IPS-15b (cell line): ENCODE measurements around the gene LCNL1.

Source experiments
- H3K27me3 ChIP-seq: one replicate; pipeline ENCODE4 v1.6.1; 2013; ENCODE audit warnings: low read length; ENCODE audit not compliant: control insufficient read depth, insufficient read depth
- H3K36me3 ChIP-seq: one replicate; pipeline ENCODE4 v1.6.1; 2013; ENCODE audit warnings: low read length; ENCODE audit not compliant: control insufficient read depth, insufficient read depth
- H3K4me1 ChIP-seq: one replicate; pipeline ENCODE4 v1.6.1; 2013; ENCODE audit warnings: mild to moderate bottlenecking, low read length; ENCODE audit not compliant: control insufficient read depth, insufficient read depth
- H3K4me3 ChIP-seq: one replicate; pipeline ENCODE4 v1.5.1; 2013; ENCODE audit warnings: low read depth, low read length
- H3K9ac ChIP-seq: one replicate; pipeline ENCODE4 v1.6.1; 2013; ENCODE audit warnings: low read depth, mild to moderate bottlenecking, low read length
- H3K9me3 ChIP-seq: one replicate; pipeline ENCODE4 v1.6.1; 2013; ENCODE audit warnings: mild to moderate bottlenecking, low read length; ENCODE audit not compliant: control insufficient read depth, insufficient read depth

Gene LCNL1

GRCh38 chr9:137015976-137016375 is 33.2 kb downstream of the LCNL1 start:
- no peaks in the 10 kb centered on the region for H3K4me1 ChIP-seq
- no peak overlapping the region for H3K4me3 ChIP-seq
- no peaks in the 10 kb centered on the region for H3K9me3 ChIP-seq
- H3K27me3 ChIP-seq = no peaks in the 10 kb centered on the region
- no peak overlapping the region for H3K9ac ChIP-seq
- peaks cover 3% of the 10 kb centered on the region for H3K36me3 ChIP-seq

GRCh38 chr9:137016436-137016835 is 33.6 kb downstream of the LCNL1 start:
- no peak overlapping the region for H3K9ac ChIP-seq
- no peak overlapping the region for H3K4me3 ChIP-seq
- no peaks in the 10 kb centered on the region for H3K27me3 ChIP-seq
- no peaks in the 10 kb centered on the region for H3K4me1 ChIP-seq
- H3K9me3 ChIP-seq = no peaks in the 10 kb centered on the region
- peaks cover 3% of the 10 kb centered on the region for H3K36me3 ChIP-seq

- Histone ChIP-seq H3K9me3 (no peaks in the 10 kb centered on the region), H3K9ac (no peak overlapping the region), H3K4me3 (no peak overlapping the region), H3K27me3 (no peaks in the 10 kb centered on the region), H3K4me1 (no peaks in the 10 kb centered on the region), H3K36me3 (no peaks in the 10 kb centered on the region)
These were observed 34.3 kb downstream of the LCNL1 start for GRCh38 chr9:137017071-137017470.

- no peaks in the 10 kb centered on the region for H3K9me3 ChIP-seq
These were observed 35.2 kb downstream of the LCNL1 start for GRCh38 chr9:137017791-137018497.

GRCh38 chr9:137018761-137019559 is 36.2 kb downstream of the LCNL1 start:
- no peaks in the 10 kb centered on the region for H3K27me3 ChIP-seq
- no peaks in the 10 kb centered on the region for H3K9me3 ChIP-seq
- H3K4me1 ChIP-seq = no peaks in the 10 kb centered on the region
- H3K4me3 ChIP-seq = no peak overlapping the region
- H3K9ac ChIP-seq = no peak overlapping the region
- no peaks in the 10 kb centered on the region for H3K36me3 ChIP-seq

More at GRCh38 chr9:137017791-137018497, 35.2 kb downstream of the LCNL1 start:
- H3K4me3 ChIP-seq = no peak overlapping the region
- H3K27me3 ChIP-seq = no peaks in the 10 kb centered on the region
- H3K9ac ChIP-seq = no peak overlapping the region
- no peaks in the 10 kb centered on the region for H3K36me3 ChIP-seq
- H3K4me1 ChIP-seq = no peaks in the 10 kb centered on the region

- Histone ChIP-seq H3K9me3 (no peaks in the 10 kb centered on the region), H3K4me1 (no peaks in the 10 kb centered on the region), H3K4me3 (no peak overlapping the region), H3K27me3 (no peaks in the 10 kb centered on the region), H3K9ac (no peak overlapping the region), H3K36me3 (no peaks in the 10 kb centered on the region)
These were observed 37.3 kb downstream of the LCNL1 start for GRCh38 chr9:137019891-137020683.

- H3K4me1 ChIP-seq = no peaks in the 10 kb centered on the region
- no peaks in the 10 kb centered on the region for H3K36me3 ChIP-seq
- H3K27me3 ChIP-seq = peaks cover 1% of the 10 kb centered on the region
- H3K9me3 ChIP-seq = no peaks in the 10 kb centered on the region
- H3K4me3 ChIP-seq = no peak overlapping the region
- H3K9ac ChIP-seq = no peak overlapping the region
These were observed 38.2 kb downstream of the LCNL1 start for GRCh38 chr9:137020771-137021567.

GRCh38 chr9:137021568-137021978 is 38.8 kb downstream of the LCNL1 start:
- no peaks in the 10 kb centered on the region for H3K36me3 ChIP-seq
- H3K9ac ChIP-seq = no peak overlapping the region
- H3K4me3 ChIP-seq = no peak overlapping the region
- no peaks in the 10 kb centered on the region for H3K4me1 ChIP-seq
- no peaks in the 10 kb centered on the region for H3K9me3 ChIP-seq
- peaks cover 5% of the 10 kb centered on the region for H3K27me3 ChIP-seq

GRCh38 chr9:137021979-137022661 is 39.3 kb downstream of the LCNL1 start:
- no peaks in the 10 kb centered on the region for H3K36me3 ChIP-seq
- H3K27me3 ChIP-seq = peaks cover 10% of the 10 kb centered on the region
- no peak overlapping the region for H3K9ac ChIP-seq
- H3K4me1 ChIP-seq = no peaks in the 10 kb centered on the region
- H3K9me3 ChIP-seq = no peaks in the 10 kb centered on the region
- no peak overlapping the region for H3K4me3 ChIP-seq

GRCh38 chr9:137022662-137023008 is 39.8 kb downstream of the LCNL1 start:
- H3K36me3 ChIP-seq = no peaks in the 10 kb centered on the region
- H3K27me3 ChIP-seq = peaks cover 15% of the 10 kb centered on the region
- H3K9me3 ChIP-seq = no peaks in the 10 kb centered on the region
- no peak overlapping the region for H3K4me3 ChIP-seq
- H3K9ac ChIP-seq = no peak overlapping the region
- H3K4me1 ChIP-seq = no peaks in the 10 kb centered on the region

GRCh38 chr9:137023157-137023556 is 40.4 kb downstream of the LCNL1 start:
- no peak overlapping the region for H3K4me3 ChIP-seq
- no peaks in the 10 kb centered on the region for H3K9me3 ChIP-seq
- H3K4me1 ChIP-seq = no peaks in the 10 kb centered on the region
- H3K36me3 ChIP-seq = no peaks in the 10 kb centered on the region
- peaks cover 15% of the 10 kb centered on the region for H3K27me3 ChIP-seq
- H3K9ac ChIP-seq = no peak overlapping the region
